GM12878 (cell line): Measurements from ENCODE around the gene AGAP2. TPM values are rescaled to one million over a fixed set of nuclear protein-coding genes. Genes with fewer than 3 reads are reported as not detected.

Experiments
- ATAC-seq: fragments of 200-7000 bp; cut with Tn5 transposase; 3 replicates; pipeline ENCODE4 v1.9.1; 2020; ENCODE audit warnings: mild to moderate bottlenecking, moderate library complexity
- BruUV-seq: library from RNA; stranded (reverse); fragments of 400-500 nt; replicated peaks from 2 replicates; lab custom pipeline; 2021; lab: Mats Ljungman, UMichigan
- CTCF ChIA-PET: fragments of 300-600 bp; sonication (Branson Sonifier 250); formaldehyde crosslinking; extraction: SDS; loops from one replicate; lab custom pipeline; 2021; ENCODE audit warnings: inconsistent platforms; lab: Yijun Ruan, JAX
- POLR2A ChIA-PET: fragments of 350-600 bp; formaldehyde crosslinking; extraction: SDS; loops from one replicate; lab custom pipeline; 2021; ENCODE audit warnings: inconsistent platforms; lab: Charles Lee
- RAD21 ChIA-PET: fragments of 300-600 bp; sonication (Branson Sonifier 250); formaldehyde crosslinking; loops from one replicate; lab custom pipeline; 2023; ENCODE audit warnings: antibody characterized with exemption; ENCODE audit not compliant: unreplicated experiment; lab: Charles Lee
- SMC1A ChIA-PET: fragments of 300-600 bp; sonication (Branson Sonifier 250); formaldehyde crosslinking; loops from one replicate; lab custom pipeline; 2023; ENCODE audit not compliant: unreplicated experiment, uncharacterized antibody; lab: Charles Lee
- DNase-seq: peaks from one replicate; pipeline ENCODE4 v3.0.0-alpha.2; 2011; ENCODE audit warnings: low read depth, low spot score
- FAIRE-seq: peaks from 3 replicates; lab custom pipeline; 2011; peaks lifted over from hg19 to GRCh38; lab: Jason Lieb, UNC
- H2AFZ ChIP-seq: 2 replicates; pipeline ENCODE4 v1.6.0; 2011; ENCODE audit warnings: low read depth, low read length, control low read depth; ENCODE audit not compliant: control insufficient read depth
- H3K27ac ChIP-seq: 2 replicates; pipeline ENCODE4 v1.5.1; 2011; ENCODE audit warnings: control low read depth; ENCODE audit not compliant: control insufficient read depth, insufficient read depth
- H3K27me3 ChIP-seq, 2 experiments: replicated peaks in 1 of 2; 2 replicates each; pipeline versions ENCODE4 v1.6.0 to v1.6.1; 2011; ENCODE audit warnings: low read length in 1 of 2; ENCODE audit not compliant: control insufficient read depth in 2 of 2, insufficient read depth in 2 of 2
- H3K36me3 ChIP-seq, 2 experiments: 2 replicates each; pipeline ENCODE4 v1.5.1; 2011; ENCODE audit warnings: low read length in 1 of 2; ENCODE audit not compliant: control insufficient read depth in 2 of 2, insufficient read depth in 2 of 2
- H3K4me1 ChIP-seq: 2 replicates; pipeline ENCODE4 v1.6.1; 2011; ENCODE audit warnings: mild to moderate bottlenecking, low read length, moderate library complexity, mixed read lengths; ENCODE audit not compliant: control insufficient read depth, insufficient read depth
- H3K4me2 ChIP-seq: 2 replicates; pipeline ENCODE4 v1.6.0; 2011; ENCODE audit warnings: control low read depth; ENCODE audit not compliant: control insufficient read depth, insufficient read depth
- H3K4me3 ChIP-seq: fragments of 200-600 bp; sonication (generic); 2 replicates; pipeline ENCODE4 v1.5.1; 2016
- H3K79me2 ChIP-seq: 2 replicates; pipeline ENCODE4 v1.6.0; 2011; ENCODE audit warnings: low read length; ENCODE audit not compliant: control insufficient read depth, insufficient read depth
- H3K9ac ChIP-seq: 2 replicates; pipeline ENCODE4 v1.8.0; 2011; ENCODE audit warnings: low read length, control low read depth, mixed read lengths; ENCODE audit not compliant: control insufficient read depth, insufficient read depth
- H3K9me3 ChIP-seq: replicated peaks from 3 replicates; pipeline ENCODE4 v1.5.1; 2011; ENCODE audit warnings: mild to moderate bottlenecking, low read length; ENCODE audit not compliant: control insufficient read depth, insufficient read depth
- H4K20me1 ChIP-seq: 2 replicates; pipeline ENCODE4 v1.6.0; 2011; ENCODE audit not compliant: control insufficient read depth, insufficient read depth
- ATF2 ChIP-seq: IDR thresholded peaks from 2 replicates; pipeline ENCODE4 v1.6.1; 2012; ENCODE audit warnings: low read length, inconsistent platforms
- BHLHE40 ChIP-seq, 2 experiments: fragments of 450-650 bp in 1 of 2; IDR thresholded peaks; 2 replicates each; pipeline ENCODE4 v1.6.1; 2011 to 2017; ENCODE audit warnings: low read depth in 2 of 2, borderline replicate concordance in 1 of 2, improper control_type of control experiment in 1 of 2, low read length in 1 of 2, mild to moderate bottlenecking in 1 of 2
- BRCA1 ChIP-seq: IDR thresholded peaks from 2 replicates; pipeline ENCODE4 v1.6.1; 2011; ENCODE audit warnings: low read depth, low read length, improper control_type of control experiment
- CHD1 ChIP-seq: IDR thresholded peaks from 2 replicates; pipeline ENCODE4 v1.6.1; 2012; ENCODE audit warnings: low read depth, low read length, improper control_type of control experiment
- CHD4 ChIP-seq: fragments of 200-600 bp; sonication (generic); IDR thresholded peaks from 2 replicates; pipeline ENCODE4 v1.6.1; 2016; ENCODE audit warnings: mild to moderate bottlenecking
- EGR1 ChIP-seq, 2 experiments: IDR thresholded peaks; 1 replicate in 1 of 2; 2 replicates in 1 of 2; pipeline ENCODE4 v1.6.1; 2011 to 2012; ENCODE audit warnings: low read depth in 2 of 2, low read length in 2 of 2, borderline replicate concordance in 1 of 2, mild to moderate bottlenecking in 1 of 2, moderate library complexity in 1 of 2
- IKZF2 ChIP-seq, 2 experiments: fragments of 450-650 bp; IDR thresholded peaks; 2 replicates each; pipeline ENCODE4 v1.6.1; 2017; ENCODE audit warnings: mild to moderate bottlenecking in 2 of 2, moderate library complexity in 2 of 2
- MYB ChIP-seq: fragments of 150-350 bp; IDR thresholded peaks from 2 replicates; pipeline ENCODE4 v1.6.1; 2014; ENCODE audit warnings: mild to moderate bottlenecking, low read depth, low read length, borderline replicate concordance
- NR2F1 ChIP-seq: fragments of 450-650 bp; conservative IDR thresholded peaks from 2 replicates; pipeline ENCODE4 v1.6.1; 2017; ENCODE audit warnings: mild to moderate bottlenecking
- POLR2AphosphoS5 ChIP-seq: IDR thresholded peaks from 2 replicates; pipeline ENCODE4 v1.6.1; 2011; ENCODE audit warnings: mild to moderate bottlenecking, low read length, inconsistent platforms
- RFX5 ChIP-seq: IDR thresholded peaks from 2 replicates; pipeline ENCODE4 v1.6.1; 2011; ENCODE audit warnings: low read depth, low read length, improper control_type of control experiment
- SP1 ChIP-seq: IDR thresholded peaks from one replicate; pipeline ENCODE4 v1.6.1; 2011; ENCODE audit warnings: low read depth, low read length
- SREBF1 ChIP-seq: IDR thresholded peaks from 2 replicates; pipeline ENCODE4 v1.6.1; 2012; ENCODE audit warnings: mild to moderate bottlenecking, low read length
- YBX1 ChIP-seq: fragments of 450-650 bp; IDR thresholded peaks from 2 replicates; pipeline ENCODE4 v1.6.1; 2016; ENCODE audit warnings: antibody characterized with exemption
- ZBED1 ChIP-seq: IDR thresholded peaks from 2 replicates; pipeline ENCODE4 v1.6.1; 2016; ENCODE audit warnings: borderline replicate concordance
- ZBTB11 ChIP-seq: fragments of 450-650 bp; formaldehyde crosslinking; IDR thresholded peaks from 2 replicates; pipeline ENCODE4 v1.5.0; 2022; ENCODE audit warnings: mild to moderate bottlenecking, missing genetic modification characterization
- ZBTB33 ChIP-seq: fragments of 450-650 bp; IDR thresholded peaks from 2 replicates; pipeline ENCODE4 v1.6.1; 2017; ENCODE audit warnings: mild to moderate bottlenecking
- WGBS: methylation state at CpG from one replicate; pipeline ENCODE4 v1.1.6; 2016; ENCODE audit warnings: low lambda C conversion rate; ENCODE audit not compliant: insufficient replicate concordance, insufficient coverage; ENCODE audit errors: missing lambda C conversion rate; 5-methylcytosine and 5-hydroxymethylcytosine counted together
- in situ Hi-C: fragments of 300-500 bp; cut with MboI; formaldehyde crosslinking; loops from 9 replicates; pipeline ENCODE4 v1.14.3; 2018; ENCODE audit warnings: mixed read lengths
- intact Hi-C: fragments of 100-400 bp; cut with micrococcal nuclease; formaldehyde crosslinking; loops from one replicate; pipeline ENCODE4 v1.14.2; 2022; ENCODE audit not compliant: unreplicated experiment
- polyA plus RNA-seq, 11 experiments: library from polyadenylated mRNA; depleted of rRNA in 4 of 11; unstranded in 6 of 11; stranded (reverse) in 5 of 11; fragments of >200 nt; fragmentation: Nextera tagmentation in 4 of 11; fragmentation: Illumina TruSeq in 1 of 11; extraction: Ambion mirVana in 4 of 11; extraction: Trizol in 1 of 11; gene quantifications; 1 replicate in 1 of 11; 2 replicates in 10 of 11; pipeline versions ENCODE4 v1.2.1 to v1.2.3, GENCODE V29; 2011 to 2016; ENCODE audit warnings: inconsistent platforms in 2 of 11, missing spikeins in 2 of 11, low read depth in 1 of 11
- total RNA-seq, 4 experiments: library from RNA; depleted of rRNA in 3 of 4; stranded (reverse); fragments of >200 nt in 3 of 4; fragmentation: Illumina TruSeq in 1 of 4; extraction: Trizol in 1 of 4; gene quantifications; 2 replicates each; pipeline versions ENCODE4 v1.2.1 to v1.2.3, GENCODE V29; 2013 to 2021
- TF ChIP-seq, protein P1 (sequence below): IDR thresholded peaks from 2 replicates; pipeline ENCODE4 v1.6.1; 2012; ENCODE audit warnings: low read depth, low read length, improper control_type of control experiment

Gene AGAP2
- total and polyA plus RNA-seq, 10 of the 15 experiments (the other 5 are each of a cell fraction or from before 2014, with no cell fraction given): 0.29 to 19.8 (median 11.0) TPM

GRCh38 chr12:57777911-57778310 lies 39.4 kb upstream of the AGAP2 start:
- SMC1A ChIA-PET: no interaction called here
- H3K4me2 ChIP-seq: no peak overlapping the region
- 91% methylated on average over 6 of the region's 7 CpGs for WGBS
- no peaks in the 10 kb centered on the region for H4K20me1 ChIP-seq
- no peak for FAIRE-seq
- intact Hi-C loops (no loop called here), in situ Hi-C loops (no loop called here)
- DNase-seq: no peak
- H3K4me3 ChIP-seq: no peak overlapping the region
- peaks cover 9% of the 10 kb centered on the region for H3K4me1 ChIP-seq
- H3K9me3 ChIP-seq: no peaks in the 10 kb centered on the region
- H2AFZ ChIP-seq: no peak overlapping the region
- no peak overlapping the region for H3K27ac ChIP-seq
- H3K79me2 ChIP-seq: peaks cover 4% of the 10 kb centered on the region
- ATAC-seq: no peak
- H3K27me3 ChIP-seq: no peaks in the 10 kb centered on the region
- RAD21 ChIA-PET: interaction anchor here (0.6 kb wide), 1 partner anchor 127 kb away, joined by 4 read pairs; no protein-coding TSS in a partner anchor
- H3K9ac ChIP-seq: no peak overlapping the region
- POLR2A ChIA-PET: no interaction called here
- BruUV-seq: no TSS peak
- CTCF ChIA-PET: interaction anchor here (1.2 to 2.1 kb wide), 2 partner anchors 18 to 25 kb away, joined by 4 to 9 read pairs; no protein-coding TSS in a partner anchor
- no peaks in the 10 kb centered on the region for H3K36me3 ChIP-seq
- TF ChIP-seq ZBED1 (no peak), ATF2 (no peak), MYB (no peak), ZBTB33 (no peak), IKZF2 (IDR thresholded peaks at IDR 0.05) (no peak), CHD4 (no peak), NR2F1 (no peak), BRCA1 (no peak), EGR1 (IDR thresholded peaks at IDR 0.05; ENCODE audit: borderline replicate concordance in 1 of 2, low read depth in 2 of 2, low read length in 2 of 2) (no peak), POLR2AphosphoS5 (no peak), ZBTB11 (CRISPR knock-in tag) (no peak), YBX1 (no peak), CHD1 (no peak), BHLHE40 (IDR thresholded peaks at IDR 0.05; ENCODE audit: borderline replicate concordance in 1 of 2, low read depth in 2 of 2, low read length in 1 of 2) (no peak), SP1 (no peak), RFX5 (no peak), SREBF1 (no peak)
- TF ChIP-seq, protein P1, sequence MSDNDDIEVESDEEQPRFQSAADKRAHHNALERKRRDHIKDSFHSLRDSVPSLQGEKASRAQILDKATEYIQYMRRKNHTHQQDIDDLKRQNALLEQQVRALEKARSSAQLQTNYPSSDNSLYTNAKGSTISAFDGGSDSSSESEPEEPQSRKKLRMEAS: no peak
